ENCODE measurements around the gene PSPN. TPM values are rescaled to one million over a fixed set of nuclear protein-coding genes. Genes with fewer than 3 reads are reported as not detected.
"Not testable (repeated sequence)": the region's sequence is repeated elsewhere in the genome, so short reads cannot be mapped to it uniquely, and the experiment has no call there.

The PSPN gene
- polyA plus RNA-seq, 1 experiment: 0.41 TPM

DNA sequence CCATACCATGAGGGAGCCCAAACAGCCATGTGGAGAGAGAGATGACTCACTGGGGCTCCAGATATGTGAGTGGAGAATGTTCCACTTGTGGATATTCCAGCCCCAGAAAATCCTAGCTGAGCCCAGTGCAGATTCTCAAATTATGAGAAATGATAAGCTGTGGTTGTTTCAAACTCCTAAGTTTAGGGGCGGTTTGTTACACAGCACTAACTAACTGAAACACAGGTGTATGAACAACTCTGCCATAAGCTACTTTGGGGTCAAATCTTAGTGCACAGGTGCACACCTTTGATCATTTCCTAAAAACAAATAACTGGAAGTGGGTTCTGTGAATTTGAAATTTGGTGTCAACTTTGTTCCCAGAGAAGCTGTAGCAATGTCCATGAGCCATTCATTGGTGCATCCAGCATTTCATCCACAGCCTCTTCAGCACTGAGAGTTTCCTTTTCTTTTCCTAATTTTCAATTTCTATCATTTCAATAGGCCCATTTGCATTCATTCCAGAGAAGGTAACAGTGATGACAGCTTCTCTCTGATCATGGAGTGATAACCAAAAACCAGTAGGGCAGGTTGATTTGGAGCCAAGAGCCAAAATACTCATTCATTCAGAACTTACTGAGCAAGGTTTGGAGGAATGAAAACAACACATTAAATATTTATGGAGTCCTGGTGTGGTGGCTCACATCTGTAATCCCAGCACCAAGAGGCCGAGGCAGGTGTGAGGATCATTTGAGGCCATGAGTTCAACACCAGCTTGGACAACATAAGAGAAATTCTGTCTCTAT is 23.2 kb downstream of the PSPN start:
- Histone ChIP-seq H3K9me3 (ENCODE audit: control insufficient read depth, insufficient read depth, low read length) (no peaks in the 10 kb centered on the region), H3K4me3 (ENCODE audit: low read depth, low read length) (no peak overlapping the region), H3K27ac (ENCODE audit: low read depth, low read length) (no peak overlapping the region), H3K27me3 (ENCODE audit: control insufficient read depth, insufficient read depth, low read length) (no peaks in the 10 kb centered on the region)
- POLR2A ChIA-PET: no interaction called here
- TF ChIP-seq, protein P1, sequence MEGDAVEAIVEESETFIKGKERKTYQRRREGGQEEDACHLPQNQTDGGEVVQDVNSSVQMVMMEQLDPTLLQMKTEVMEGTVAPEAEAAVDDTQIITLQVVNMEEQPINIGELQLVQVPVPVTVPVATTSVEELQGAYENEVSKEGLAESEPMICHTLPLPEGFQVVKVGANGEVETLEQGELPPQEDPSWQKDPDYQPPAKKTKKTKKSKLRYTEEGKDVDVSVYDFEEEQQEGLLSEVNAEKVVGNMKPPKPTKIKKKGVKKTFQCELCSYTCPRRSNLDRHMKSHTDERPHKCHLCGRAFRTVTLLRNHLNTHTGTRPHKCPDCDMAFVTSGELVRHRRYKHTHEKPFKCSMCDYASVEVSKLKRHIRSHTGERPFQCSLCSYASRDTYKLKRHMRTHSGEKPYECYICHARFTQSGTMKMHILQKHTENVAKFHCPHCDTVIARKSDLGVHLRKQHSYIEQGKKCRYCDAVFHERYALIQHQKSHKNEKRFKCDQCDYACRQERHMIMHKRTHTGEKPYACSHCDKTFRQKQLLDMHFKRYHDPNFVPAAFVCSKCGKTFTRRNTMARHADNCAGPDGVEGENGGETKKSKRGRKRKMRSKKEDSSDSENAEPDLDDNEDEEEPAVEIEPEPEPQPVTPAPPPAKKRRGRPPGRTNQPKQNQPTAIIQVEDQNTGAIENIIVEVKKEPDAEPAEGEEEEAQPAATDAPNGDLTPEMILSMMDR (IDR thresholded peaks at IDR 0.05; ENCODE audit: low read depth, low read length): no peak
- CTCF ChIA-PET: interaction anchor here (0.6 to 0.9 kb wide), 2 partner anchors 188 to 364 kb away, joined by 3 read pairs; no protein-coding TSS in a partner anchor
- no peak for DNase-seq (ENCODE audit: low read depth, low spot score)

DNA sequence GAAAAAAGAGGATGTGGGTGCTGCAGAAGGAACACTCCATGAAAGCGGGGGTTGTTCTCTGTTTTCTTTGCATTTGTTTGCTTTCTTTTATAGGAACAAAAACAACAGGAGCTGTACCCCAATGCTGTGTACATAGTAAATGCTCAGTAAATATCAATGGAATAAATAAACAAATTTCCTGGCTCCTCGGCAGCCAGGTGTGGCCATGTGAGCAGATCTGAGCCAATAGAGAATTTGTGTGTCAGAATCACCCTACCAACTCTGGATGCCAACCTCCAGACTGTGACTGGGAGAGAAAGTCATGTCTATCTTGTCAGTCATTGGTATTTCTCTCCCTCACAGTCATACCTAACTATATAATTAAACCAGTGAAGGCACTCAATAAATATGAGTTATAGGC is 25.0 kb downstream of the PSPN start:
- TF ChIP-seq, protein P1 (IDR thresholded peaks at IDR 0.05; ENCODE audit: low read depth, low read length): no peak
- ChIA-PET POLR2A (no interaction called here), CTCF (no interaction called here)
- no peaks in the 10 kb centered on the region for H3K9me3 ChIP-seq (ENCODE audit: control insufficient read depth, insufficient read depth, low read length)
- H3K4me3 ChIP-seq (ENCODE audit: low read depth, low read length): no peak overlapping the region
- no peak for DNase-seq (ENCODE audit: low read depth, low spot score)
- no peaks in the 10 kb centered on the region for H3K27me3 ChIP-seq (ENCODE audit: control insufficient read depth, insufficient read depth, low read length)
- H3K27ac ChIP-seq (ENCODE audit: low read depth, low read length): no peak overlapping the region

DNA sequence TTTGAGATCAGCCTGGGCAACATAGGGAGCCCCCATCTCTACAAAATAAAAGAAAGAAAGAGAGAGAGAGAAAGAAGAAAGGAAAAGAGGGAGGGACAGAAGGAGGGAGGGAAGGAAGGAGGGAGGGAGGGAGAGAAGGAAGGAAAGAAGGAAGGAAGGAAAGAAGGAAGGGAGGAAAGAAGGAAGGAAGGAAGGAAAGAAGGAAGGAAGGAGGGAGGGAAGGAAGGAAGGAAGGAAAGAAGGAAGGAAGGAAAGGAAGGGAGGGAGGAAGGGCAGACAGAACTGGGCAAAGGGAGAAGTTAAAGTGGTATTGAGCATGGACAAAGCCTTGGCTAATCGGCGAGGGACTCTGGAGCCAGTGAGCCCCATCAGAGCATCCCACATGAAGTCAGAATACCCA is 26.5 kb downstream of the PSPN start:
- H3K27me3 ChIP-seq (ENCODE audit: control insufficient read depth, insufficient read depth, low read length); H3K27ac ChIP-seq (ENCODE audit: low read depth, low read length); DNase-seq (ENCODE audit: low read depth, low spot score); H3K9me3 ChIP-seq (ENCODE audit: control insufficient read depth, insufficient read depth, low read length); CTCF ChIA-PET; POLR2A ChIA-PET; H3K4me3 ChIP-seq (ENCODE audit: low read depth, low read length): not testable (repeated sequence)

DNA sequence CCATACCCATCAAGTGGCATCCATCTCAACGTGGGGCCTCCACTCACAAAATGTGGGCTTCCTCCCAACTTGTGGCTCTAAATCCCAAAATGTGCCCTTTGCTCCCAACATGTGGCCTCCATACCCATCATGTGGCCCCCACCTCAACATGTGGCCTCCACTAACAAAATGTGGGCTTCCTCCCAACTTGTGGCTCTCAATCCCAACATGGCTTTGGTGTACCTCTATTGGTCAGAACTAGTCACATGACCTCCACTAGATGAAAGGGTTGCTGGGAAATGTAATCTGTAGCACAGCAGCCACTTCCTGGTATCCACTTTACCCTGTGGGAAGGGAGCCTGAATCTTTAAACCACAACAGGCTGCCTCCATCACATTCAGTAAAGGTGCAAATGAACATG is 32.3 kb downstream of the PSPN start:
- POLR2A ChIA-PET: no interaction called here
- no peak overlapping the region for H3K4me3 ChIP-seq (ENCODE audit: low read depth, low read length)
- no peak overlapping the region for H3K27ac ChIP-seq (ENCODE audit: low read depth, low read length)
- no peak for DNase-seq (ENCODE audit: low read depth, low spot score)
- TF ChIP-seq, protein P1 (IDR thresholded peaks at IDR 0.05; ENCODE audit: low read depth, low read length): no peak
- CTCF ChIA-PET: no interaction called here
- peaks cover 3% of the 10 kb centered on the region; the same call in 1 of the 2 replicates for H3K9me3 ChIP-seq (ENCODE audit: control insufficient read depth, insufficient read depth, low read length)
- H3K27me3 ChIP-seq (ENCODE audit: control insufficient read depth, insufficient read depth, low read length): peaks cover 3% of the 10 kb centered on the region

DNA sequence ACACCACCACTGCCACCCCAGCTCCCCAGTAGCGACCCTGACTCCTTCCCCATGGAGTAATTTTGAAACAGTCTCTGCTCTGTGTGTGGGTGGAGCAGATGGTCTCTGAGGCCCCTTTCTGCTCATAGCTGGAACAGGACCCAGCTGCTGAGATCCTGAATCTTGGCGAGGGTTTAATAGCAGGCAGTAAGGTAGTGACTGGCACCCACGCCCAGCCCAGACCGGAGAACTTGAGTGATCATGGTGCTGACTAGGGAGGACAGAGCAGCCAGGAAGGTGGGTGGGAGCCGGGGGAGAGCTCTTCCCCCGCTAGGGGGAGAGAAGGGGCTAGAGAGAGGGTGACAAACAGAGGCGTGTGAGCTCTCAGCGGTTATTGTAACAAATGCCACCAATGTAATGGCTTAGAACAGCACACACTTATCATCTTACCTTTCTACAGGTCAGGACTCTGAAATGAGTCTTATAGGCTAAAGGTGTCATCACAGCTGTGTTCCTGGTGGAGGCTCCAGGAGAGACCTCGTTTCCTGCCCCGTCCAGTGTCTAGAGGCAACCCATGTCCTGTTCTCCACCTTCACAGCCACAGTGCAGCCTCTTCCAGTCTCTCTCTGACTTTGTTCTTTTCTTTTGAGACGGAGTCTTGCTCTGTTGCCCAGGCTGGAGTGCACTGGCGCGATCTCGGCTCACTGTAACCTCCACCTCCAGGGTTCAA is 35.1 kb downstream of the PSPN start:
- Histone ChIP-seq H3K27me3 (ENCODE audit: control insufficient read depth, insufficient read depth, low read length) (peaks cover 3% of the 10 kb centered on the region), H3K27ac (ENCODE audit: low read depth, low read length) (no peak overlapping the region), H3K9me3 (ENCODE audit: control insufficient read depth, insufficient read depth, low read length) (peaks cover 3% of the 10 kb centered on the region; the same call in 1 of the 2 replicates), H3K4me3 (ENCODE audit: low read depth, low read length) (no peak overlapping the region)
- DNase-seq (ENCODE audit: low read depth, low spot score): no peak
- POLR2A ChIA-PET: no interaction called here
- CTCF ChIA-PET: no interaction called here
- TF ChIP-seq, protein P1 (IDR thresholded peaks at IDR 0.05; ENCODE audit: low read depth, low read length): peak; percentile 22; the same call in 1 of the 2 replicates

Data from AG04450 (cell line).